Caki2 (cell line): Measurements from ENCODE around the gene OLFM1. TPM values are rescaled to one million over a fixed set of nuclear protein-coding genes. Genes with fewer than 3 reads are reported as not detected.

ENCODE experiments used
- total RNA-seq: library from RNA; depleted of rRNA; stranded (reverse); fragments of >200 nt; shearing (Covaris generic); gene quantifications from 2 replicates; pipeline ENCODE4 v1.2.3, GENCODE V29; 2014; ENCODE audit warnings: low replicate concordance; rRNA removed

Gene OLFM1
- total RNA-seq, 1 experiment from 2014 or later: 2.6 TPM

Other genes with a start within 250 kb of the OLFM1 start
- not detected in 2 replicates for gene FCN2, start 206.9 kb upstream of the OLFM1 start, total RNA-seq
- not detected in 2 replicates for gene FCN1, start 169.8 kb upstream of the OLFM1 start, total RNA-seq